Measurements from ENCODE around the gene CAV2. TPM values are rescaled to one million over a fixed set of nuclear protein-coding genes. Genes with fewer than 3 reads are reported as not detected.
A peak's percentile ranks its signal among the peaks of the same experiment; 100 is the strongest.
"Not testable (repeated sequence)": the region's sequence is repeated elsewhere in the genome, so short reads cannot be mapped to it uniquely, and the experiment has no call there.

CAV2 gene, protein sequence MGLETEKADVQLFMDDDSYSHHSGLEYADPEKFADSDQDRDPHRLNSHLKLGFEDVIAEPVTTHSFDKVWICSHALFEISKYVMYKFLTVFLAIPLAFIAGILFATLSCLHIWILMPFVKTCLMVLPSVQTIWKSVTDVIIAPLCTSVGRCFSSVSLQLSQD
- total RNA-seq (2014; rRNA removed; shearing (Covaris generic)) = 109 and 112 TPM in 2 replicates
- 67.6 and 69.1 TPM in 2 replicates for polyA plus RNA-seq (2014; cell fraction: nucleus; rRNA removed)

DNA sequence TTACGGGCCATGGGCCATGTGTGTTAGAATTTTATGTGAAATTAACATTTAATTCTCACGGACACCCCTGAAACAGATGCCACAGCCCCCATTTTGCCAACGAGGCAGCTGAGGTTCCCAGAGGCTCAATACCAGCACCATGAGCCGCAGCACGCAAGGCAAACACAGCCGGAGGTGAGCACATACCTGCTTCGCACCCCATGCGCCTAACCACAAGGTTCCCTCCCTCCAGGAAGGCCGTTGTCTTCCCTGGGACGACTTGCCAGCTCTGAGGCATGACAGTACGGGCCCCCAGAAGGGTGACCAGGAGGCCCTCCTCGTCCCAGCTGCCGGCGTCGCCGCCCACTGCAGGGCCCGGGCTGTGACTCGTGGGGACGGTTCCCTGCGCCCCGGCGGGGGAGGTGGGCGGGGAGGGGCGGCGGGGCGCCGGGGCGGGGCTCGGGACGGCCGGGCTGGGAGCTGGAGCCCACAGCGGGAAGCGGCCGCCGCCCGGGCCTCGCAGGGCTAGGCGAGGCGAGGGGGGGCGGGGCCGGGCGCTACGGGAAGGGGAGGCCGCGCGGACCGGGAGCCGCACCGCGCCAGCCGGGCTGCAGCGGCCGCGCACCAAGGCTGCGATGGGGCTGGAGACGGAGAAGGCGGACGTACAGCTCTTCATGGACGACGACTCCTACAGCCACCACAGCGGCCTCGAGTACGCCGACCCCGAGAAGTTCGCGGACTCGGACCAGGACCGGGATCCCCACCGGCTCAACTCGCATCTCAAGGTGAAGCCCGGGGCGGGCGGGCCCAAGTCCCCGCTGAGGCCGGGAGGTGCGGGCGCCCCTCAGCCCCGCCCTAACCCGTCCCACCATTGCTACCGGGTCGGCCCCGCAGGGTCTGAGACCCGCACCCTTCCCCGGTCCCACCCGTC is at the start of gene CAV2:
CAV2 (plus strand) TSS at position 571 of the 910 bp plus-strand sequence; CDS start at position 615, 44 bp downstream.
- DNase-seq (ENCODE audit: extremely low read depth, low read depth) = peak; percentile 47

DNA sequence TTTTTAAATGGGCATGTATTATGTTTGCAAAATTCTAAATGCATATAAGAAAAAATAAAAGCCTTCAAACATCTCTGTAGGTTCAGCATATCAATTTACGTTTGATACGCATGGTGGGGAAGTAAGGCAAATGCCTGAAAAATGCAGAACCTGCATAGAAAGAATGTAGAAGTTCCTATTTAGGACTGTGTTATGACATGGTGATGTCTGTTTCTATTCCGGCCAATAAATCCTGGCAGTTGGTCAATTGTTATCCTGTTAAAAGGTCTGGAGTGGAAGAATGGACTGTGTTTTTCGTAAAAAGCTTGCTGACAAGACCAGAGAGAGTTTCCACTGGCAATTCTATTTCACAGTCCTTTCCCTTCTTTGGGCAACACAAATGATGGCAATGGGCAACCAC is 49.6 kb upstream of the CAV2 start:
- DNase-seq (ENCODE audit: extremely low read depth, low read depth) = peak; percentile 30

DNA sequence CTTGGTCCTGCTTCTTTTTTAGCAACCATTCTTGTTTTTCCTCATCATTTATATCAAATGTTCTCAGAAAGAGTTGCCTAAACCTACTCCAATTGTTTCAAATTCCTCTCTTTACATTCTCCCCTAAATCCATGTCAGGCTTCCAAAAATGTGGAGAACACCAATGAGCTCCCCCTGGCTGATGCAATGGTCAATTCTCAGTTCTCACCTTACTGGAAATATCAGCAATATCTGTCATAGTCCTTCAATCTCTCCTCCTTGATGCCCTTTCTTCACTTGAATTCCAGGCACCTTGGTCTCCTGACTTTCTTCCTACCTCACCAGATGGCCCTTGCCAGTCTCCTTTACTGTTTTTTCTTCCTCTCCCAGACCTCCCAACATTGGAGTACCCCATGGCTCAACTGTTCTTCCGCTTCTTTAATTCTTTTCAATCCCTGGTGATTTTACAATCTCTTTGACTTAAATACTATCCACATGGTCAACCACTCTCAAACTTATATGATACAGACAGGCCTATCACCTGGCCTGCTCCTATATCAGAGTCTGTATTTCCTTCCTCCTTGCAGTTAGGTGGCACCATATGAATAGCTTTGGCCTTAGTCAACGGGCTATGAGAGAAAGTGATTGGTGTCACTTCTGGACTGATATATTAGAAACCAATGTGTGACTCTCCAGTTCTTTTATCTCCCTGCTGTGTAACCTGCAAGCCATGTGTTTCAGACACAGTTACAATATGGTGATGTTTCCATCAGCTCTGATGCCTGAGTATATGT is 47.4 kb upstream of the CAV2 start:
- DNase-seq (ENCODE audit: extremely low read depth, low read depth) = no peak

DNA sequence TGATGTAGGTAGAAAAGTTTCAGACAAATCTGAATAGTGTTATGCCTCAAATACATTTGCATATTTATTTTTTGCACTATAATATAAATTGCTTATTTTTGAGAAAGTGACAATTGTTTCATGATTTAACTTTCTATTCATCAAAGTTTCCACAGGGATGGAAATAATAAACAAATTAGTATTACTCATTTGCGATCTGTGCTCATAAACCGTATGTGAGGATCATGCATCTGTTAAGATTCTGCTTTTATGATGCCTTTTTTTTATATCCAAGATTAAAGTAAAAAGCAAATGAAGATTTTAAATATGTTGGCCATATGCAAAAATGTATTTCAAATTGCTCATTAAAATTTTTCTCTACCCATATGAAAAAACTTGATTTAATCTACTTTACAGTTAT is 45.2 kb upstream of the CAV2 start:
- no peak for DNase-seq (ENCODE audit: extremely low read depth, low read depth)

DNA sequence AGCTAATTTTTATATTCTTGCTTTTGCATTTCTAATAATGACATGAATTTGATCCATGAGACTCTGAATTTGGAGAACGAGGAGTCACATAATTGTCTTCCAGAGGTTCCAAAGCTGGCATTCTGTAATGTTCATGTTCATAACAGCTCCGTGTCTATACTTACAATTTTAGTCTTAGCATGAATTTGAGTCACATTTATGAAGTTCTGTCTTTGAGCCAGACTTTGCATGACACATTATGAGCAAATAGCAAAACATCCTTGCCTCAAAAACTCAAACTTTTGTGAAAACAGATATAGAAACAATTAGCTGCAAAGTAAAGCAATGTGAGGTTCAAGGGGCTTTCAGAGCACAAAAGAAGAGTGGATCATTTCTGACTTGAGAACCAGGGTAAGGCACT is 44.5 kb upstream of the CAV2 start:
- no peak for DNase-seq (ENCODE audit: extremely low read depth, low read depth)

DNA sequence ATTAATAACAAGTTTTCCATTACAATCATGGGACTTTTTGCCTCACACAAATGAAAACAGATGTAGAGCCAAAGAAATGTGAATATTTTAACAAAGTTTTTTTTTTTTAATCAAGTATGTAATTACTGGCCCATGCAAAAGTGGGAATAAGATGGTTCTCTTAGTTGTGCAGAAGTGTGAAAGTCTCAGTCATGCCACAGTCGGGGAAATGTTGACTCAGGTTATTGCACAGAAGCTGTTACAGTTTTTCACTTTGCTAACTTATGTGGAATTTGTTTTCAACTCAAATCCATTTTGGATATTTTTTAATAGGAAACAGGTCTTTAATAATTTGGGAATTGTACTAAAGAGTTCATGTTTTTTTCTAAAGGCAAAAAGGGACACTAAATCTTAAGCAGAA is 44.0 kb upstream of the CAV2 start:
- no peak for DNase-seq (ENCODE audit: extremely low read depth, low read depth)

DNA sequence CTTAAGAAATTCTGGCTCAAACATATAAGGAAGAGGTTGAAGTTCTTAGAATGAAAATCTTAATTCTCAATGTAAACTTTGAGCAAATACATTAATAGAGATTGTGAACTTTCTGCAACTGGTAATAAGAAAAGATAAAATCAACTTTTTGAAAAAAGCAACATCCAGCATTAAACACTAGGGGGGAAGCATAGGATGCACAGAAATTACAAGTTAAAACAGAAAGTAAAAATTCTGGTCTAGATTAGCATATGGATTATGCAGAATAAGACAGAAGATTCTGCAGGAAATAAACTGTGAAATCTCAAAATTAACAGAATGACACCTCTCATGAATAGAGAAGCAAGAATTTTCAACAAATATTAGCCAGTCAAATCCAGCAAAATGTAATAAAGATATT is 38.0 kb upstream of the CAV2 start:
- DNase-seq (ENCODE audit: extremely low read depth, low read depth) = no peak

DNA sequence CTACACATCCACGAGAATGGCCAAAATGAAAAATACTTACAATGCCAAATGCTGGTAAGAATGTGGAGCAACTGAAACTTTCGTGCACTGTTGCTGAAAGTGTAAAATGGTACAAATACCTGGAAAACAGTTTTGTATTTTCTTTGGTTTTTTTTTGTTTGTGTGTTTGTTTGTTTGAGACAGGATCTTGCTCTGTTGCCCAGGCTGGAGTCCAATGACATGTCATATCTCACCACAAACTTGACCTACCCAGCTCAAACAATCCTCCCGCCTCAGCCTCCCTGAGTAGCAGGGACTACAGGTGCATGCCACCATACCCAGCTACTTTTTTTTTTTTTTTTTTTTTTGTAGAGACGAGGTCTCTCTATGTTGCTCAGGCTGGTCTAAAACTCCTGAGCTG is 35.6 kb upstream of the CAV2 start:
- DNase-seq (ENCODE audit: extremely low read depth, low read depth) = no peak

DNA sequence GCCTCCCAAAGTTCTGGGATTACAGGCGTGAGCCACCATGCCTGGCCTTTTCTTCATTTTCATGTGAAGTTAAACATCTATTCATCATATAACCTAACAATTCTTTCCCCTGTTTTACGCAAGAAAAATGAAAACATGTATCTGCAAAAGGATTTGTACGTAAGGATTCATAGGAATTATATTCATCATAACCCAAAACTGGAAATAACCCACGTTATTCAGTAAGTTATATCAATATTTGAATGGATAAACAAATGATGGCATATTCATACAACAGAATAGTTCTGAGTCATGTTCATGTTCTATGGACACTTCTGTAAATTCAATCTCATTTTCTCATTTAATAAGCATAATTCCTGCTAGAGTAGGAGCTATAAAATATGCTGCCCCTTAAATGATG is 35.2 kb upstream of the CAV2 start:
- DNase-seq (ENCODE audit: extremely low read depth, low read depth) = no peak

DNA sequence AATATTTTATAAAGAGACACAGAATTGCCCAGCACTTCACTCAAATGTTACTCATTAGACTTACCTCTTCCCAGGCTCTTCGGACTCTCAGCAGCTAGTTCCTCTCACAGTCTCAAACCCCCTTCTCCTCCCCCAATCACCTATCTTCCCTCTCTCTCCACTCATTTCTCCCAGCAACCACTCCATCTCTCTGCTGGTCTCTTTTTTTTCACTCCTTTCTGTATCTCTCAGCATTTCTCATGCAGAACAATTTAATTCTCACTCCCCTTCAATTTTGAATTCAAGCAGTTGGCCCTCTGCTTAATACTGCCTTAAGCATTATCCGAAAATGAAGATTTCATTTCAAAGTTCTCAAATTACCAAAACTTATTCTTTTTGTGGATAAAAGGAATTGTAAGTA is 34.4 kb upstream of the CAV2 start:
- DNase-seq (ENCODE audit: extremely low read depth, low read depth) = no peak

DNA sequence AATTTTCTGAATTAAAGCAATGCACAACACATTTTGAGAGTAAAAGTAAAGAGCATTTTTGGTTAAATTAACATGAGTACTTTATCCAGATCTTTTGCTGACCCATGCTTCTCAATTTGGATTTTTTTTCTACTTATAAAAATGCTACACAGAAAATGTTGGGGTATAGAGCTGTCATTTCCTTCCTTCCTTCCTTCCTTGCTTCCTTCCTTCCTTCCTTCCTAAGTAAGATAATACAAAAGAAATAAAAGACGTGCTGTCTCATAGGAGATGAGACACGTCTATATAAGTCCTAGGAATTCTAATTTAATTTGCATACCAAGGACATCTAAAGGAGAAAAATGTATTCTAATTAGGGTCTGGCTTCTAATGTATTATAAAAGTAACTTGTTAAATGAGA is 31.0 kb upstream of the CAV2 start:
- no peak for DNase-seq (ENCODE audit: extremely low read depth, low read depth)

DNA sequence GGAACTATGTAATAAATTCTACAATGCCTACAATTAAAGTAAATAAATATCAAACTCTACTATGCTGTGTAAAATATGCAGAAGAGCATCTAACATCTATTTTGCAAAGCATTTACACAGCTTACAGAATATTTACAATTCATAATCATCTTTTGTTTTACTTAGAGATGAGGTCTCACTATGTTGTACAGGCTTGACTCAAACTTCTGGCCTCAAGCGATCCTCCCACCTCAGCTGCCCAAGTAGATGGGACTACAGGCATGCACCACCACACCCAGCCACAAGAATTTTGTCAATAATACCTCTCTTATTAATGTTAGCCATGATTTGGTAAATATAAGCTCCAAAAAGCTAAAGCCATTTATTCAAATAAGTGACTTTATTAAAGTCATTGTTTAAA is 21.9 kb upstream of the CAV2 start:
- DNase-seq (ENCODE audit: extremely low read depth, low read depth) = no peak

DNA sequence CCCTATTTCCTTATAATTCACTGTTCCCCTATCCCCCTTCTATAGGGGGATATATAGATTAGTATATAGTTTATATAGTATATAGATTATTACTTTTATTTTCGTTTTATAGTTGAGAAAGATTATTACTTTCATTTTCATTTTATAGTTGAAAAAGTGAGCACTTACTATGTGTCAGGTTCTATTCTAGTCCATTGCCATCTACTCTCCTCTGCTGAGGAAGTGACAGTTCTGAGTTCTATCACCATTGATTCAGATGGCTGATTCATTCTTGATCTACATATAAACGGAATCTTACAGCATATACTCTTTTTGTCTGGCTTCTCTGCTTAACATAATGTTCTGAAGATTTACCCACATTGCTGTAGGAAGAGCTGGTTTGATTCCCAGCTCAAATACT is 20.7 kb upstream of the CAV2 start:
- no peak for DNase-seq (ENCODE audit: extremely low read depth, low read depth)

DNA sequence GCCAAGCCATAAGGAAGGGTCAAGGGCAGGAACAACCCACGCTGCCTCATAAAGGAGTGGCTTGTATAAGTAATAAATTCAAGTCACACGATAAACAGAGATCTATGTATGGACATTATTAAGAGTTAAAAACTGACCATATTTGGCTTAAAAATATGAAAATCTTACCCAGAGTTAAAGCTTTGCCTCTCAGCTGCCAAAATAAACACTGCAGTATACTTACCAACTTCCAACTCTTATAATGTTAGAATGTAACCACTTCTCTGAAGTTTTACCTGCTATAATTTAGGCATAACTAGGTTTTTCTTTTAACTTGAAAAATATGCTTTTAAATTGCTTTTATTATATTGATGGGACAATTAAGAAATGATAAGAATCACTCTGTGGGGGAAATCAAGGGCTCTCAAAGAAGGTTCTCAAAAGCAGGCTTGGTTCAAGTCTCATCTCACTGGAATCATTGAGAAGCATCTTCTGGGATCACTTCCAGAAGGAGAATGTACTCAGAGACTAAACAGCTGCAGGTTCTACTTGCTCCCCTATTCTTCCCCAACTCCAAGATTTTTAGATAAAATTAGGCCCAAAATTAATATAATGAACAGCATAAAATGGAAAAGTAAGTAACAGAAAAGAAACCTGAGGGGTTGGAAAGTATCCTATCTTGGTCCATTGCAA is 16.1 kb upstream of the CAV2 start:
- no peak for DNase-seq (ENCODE audit: extremely low read depth, low read depth)

DNA sequence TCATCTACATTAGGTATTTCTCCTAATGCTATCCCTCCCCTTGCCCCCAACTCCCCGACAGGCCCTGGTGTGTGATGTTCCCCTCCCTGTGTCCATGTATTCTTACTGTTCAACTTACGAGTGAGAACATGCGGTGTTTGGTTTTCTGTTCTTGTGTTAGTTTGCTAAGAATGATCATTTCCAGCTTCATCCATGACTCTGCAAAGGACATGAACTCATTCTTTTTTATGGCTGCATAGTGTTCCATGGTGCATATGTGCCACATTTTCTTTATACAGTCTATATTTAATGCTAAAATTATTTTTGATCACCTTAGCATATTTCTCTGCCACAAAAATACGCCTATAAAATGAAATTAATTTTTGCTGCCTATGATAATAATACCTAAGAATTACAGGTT is 15.1 kb upstream of the CAV2 start:
- DNase-seq (ENCODE audit: extremely low read depth, low read depth) = not testable (repeated sequence)

DNA sequence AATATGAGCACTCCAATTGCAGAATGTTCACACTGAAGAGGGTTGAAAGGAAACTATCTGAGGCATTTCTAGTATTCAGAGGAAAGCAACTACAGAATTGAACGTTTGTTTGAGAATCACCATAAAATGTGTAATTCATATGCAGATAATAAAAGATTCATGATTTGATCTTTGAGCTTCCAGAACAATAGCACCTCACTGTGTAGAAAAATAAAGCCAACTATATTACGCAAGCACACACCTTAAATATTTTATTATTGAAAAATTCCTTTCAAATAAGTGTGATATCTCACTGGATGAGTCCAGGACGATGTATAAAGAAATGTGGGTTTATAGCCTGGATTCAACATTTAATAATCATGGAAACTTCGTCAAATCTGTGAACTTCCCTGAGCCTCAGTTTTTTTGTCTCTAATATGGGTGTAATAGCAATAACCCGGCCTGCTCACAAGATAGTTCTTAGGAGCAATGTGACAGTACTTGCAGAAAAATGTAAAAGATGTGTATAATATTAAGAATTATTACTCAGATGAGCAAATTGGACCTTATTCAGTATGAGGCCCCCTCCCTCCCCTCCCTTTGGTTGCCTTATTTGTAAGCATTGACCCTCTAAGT is 11.5 kb upstream of the CAV2 start:
- no peak for DNase-seq (ENCODE audit: extremely low read depth, low read depth)

DNA sequence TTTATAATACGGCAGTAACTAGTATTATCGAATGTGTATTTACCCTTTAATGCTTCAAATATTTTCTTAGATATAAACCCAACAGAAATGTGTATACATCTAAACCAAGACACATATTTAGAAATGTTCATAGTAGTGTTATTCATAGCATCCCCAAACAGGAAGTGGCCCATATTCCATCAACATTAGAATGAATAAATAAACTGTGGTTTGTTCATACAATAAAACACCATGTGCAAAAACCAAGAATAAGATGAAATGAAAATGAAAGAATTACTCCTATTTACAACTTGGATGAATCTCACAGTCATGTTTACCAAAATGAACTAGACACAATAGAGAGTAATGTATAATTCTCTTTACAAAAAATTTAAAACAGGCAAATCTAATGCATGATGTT is 9.2 kb upstream of the CAV2 start:
- no peak for DNase-seq (ENCODE audit: extremely low read depth, low read depth)

DNA sequence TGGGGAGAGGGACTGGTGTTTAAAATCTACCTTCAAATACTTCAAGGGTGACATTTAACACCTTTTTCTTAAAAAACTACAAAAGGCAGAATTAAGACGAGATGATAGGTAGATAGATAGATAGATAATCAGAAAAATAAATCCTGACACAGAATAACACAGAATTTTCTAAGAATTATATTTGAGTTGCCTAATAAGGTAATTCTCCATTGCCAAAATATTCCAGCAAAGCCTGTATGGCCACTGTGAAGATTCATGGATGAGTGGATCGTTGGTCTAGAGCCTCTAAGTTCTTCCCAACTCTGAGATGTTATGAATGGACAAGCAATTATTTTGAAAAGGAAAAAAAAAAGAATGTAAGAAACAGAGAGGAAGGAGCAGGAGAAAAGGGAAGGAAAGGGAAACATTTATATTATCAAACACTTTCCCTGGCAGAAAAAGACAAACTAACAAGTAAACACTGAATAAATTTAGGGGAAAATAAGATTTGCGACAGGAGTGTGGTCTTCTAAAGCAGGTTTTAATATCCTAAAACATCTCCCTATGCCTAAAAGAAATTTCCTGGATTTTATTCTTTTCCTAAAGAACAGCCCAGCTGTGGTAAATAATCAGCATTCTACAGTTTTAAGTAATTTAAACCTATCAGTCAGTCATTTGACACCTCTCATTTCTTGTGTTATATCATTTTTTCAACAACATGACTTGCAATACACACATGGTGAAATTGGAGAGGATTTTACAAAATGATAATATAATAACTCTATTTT is 7.5 kb upstream of the CAV2 start:
- DNase-seq (ENCODE audit: extremely low read depth, low read depth) = no peak

DNA sequence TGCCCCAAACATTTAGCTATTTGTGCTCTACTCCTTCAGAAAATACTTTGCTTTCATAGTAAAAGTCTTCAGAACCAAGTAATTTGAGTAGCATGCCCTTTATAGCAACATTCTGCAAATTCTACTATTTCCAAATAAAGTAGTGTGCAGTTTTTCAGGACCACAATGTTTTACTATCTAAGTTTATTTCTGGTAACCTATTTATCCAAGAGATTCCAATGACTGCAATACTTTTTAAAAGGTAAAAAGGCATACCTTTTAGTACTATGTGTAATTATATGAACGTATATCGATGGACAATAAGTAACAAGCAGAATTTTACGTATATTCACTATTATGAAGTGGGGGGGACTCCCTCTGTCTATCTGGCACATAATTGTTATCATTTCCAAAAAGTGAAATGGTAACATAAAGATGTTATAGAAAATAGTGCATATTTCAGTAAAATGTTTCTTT is 6.9 kb upstream of the CAV2 start:
- no peak for DNase-seq (ENCODE audit: extremely low read depth, low read depth)

DNA sequence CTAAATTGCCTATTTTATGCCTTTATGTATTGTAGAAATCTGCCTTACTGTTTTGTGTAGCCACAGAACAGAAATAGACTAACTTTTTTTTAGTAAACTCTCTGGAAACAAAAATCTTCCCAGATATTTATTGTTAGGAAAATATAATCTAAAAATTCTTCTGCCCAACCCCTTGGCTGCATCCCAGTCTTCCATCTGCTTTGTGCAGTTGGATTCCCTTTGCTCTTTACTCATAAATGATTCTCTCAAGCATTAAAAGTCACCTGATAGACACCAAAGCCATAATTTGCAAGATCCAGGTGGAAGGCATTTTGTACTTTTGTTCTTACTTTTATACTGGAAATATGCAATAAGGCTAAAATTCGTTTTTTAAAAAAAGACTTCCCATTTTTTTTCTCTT is 6.1 kb upstream of the CAV2 start:
- no peak for DNase-seq (ENCODE audit: extremely low read depth, low read depth)

All from NCI-H460 (cell line).